ENCODE data around the gene KCTD1.
A peak's percentile ranks its signal among the peaks of the same experiment; 100 is the strongest.

The KCTD1 gene

GRCh38 chr18:26524002-26524401 is 24.4 kb downstream of the KCTD1 start:
- DNase-seq (ENCODE audit: low read depth): no peak

- no peak for DNase-seq (ENCODE audit: low read depth)
Observed at GRCh38 chr18:26521617-26522016, 26.7 kb downstream of the KCTD1 start.

GRCh38 chr18:26520974-26521373 is 27.4 kb downstream of the KCTD1 start:
- DNase-seq (ENCODE audit: low read depth): no peak

GRCh38 chr18:26519114-26519513 is 29.2 kb downstream of the KCTD1 start:
- no peak for DNase-seq (ENCODE audit: low read depth)

GRCh38 chr18:26516964-26517363 is 31.4 kb downstream of the KCTD1 start:
- peak; percentile 67 for DNase-seq (ENCODE audit: low read depth)

- DNase-seq (ENCODE audit: low read depth): no peak
Observed at GRCh38 chr18:26515643-26516487, 32.5 kb downstream of the KCTD1 start.

- DNase-seq (ENCODE audit: low read depth): no peak
Observed at GRCh38 chr18:26511339-26512071, 36.8 kb downstream of the KCTD1 start.

- no peak for DNase-seq (ENCODE audit: low read depth)
Observed at GRCh38 chr18:26510337-26510736, 38.0 kb downstream of the KCTD1 start.

GRCh38 chr18:26506012-26506411 is 42.3 kb downstream of the KCTD1 start:
- no peak for DNase-seq (ENCODE audit: low read depth)

- no peak for DNase-seq (ENCODE audit: low read depth)
Observed at GRCh38 chr18:26504831-26505230, 43.5 kb downstream of the KCTD1 start.

- DNase-seq (ENCODE audit: low read depth): no peak
Observed at GRCh38 chr18:26503382-26503781, 45.0 kb downstream of the KCTD1 start.

GRCh38 chr18:26502823-26503222 is 45.5 kb downstream of the KCTD1 start:
- DNase-seq (ENCODE audit: low read depth): no peak

GRCh38 chr18:26497866-26498265 is 50.5 kb downstream of the KCTD1 start:
- no peak for DNase-seq (ENCODE audit: low read depth)

- DNase-seq (ENCODE audit: low read depth): no peak
Observed at GRCh38 chr18:26496528-26496927, 51.8 kb downstream of the KCTD1 start.

GRCh38 chr18:26495287-26495686 is 53.1 kb downstream of the KCTD1 start:
- no peak for DNase-seq (ENCODE audit: low read depth)

- no peak for DNase-seq (ENCODE audit: low read depth)
Observed at GRCh38 chr18:26493021-26493420, 55.3 kb downstream of the KCTD1 start.

- DNase-seq (ENCODE audit: low read depth): no peak
Observed at GRCh38 chr18:26491194-26491816, 57.0 kb downstream of the KCTD1 start.

- no peak for DNase-seq (ENCODE audit: low read depth)
Observed at GRCh38 chr18:26489881-26490280, 58.5 kb downstream of the KCTD1 start.

- DNase-seq (ENCODE audit: low read depth): no peak
Observed at GRCh38 chr18:26489191-26489590, 59.2 kb downstream of the KCTD1 start.

- DNase-seq (ENCODE audit: low read depth): no peak
Observed at GRCh38 chr18:26488417-26489009, 59.8 kb downstream of the KCTD1 start.

GRCh38 chr18:26487437-26487836 is 60.9 kb downstream of the KCTD1 start:
- DNase-seq (ENCODE audit: low read depth): peak; percentile 53

- DNase-seq (ENCODE audit: low read depth): peak; percentile 53
Observed at GRCh38 chr18:26483633-26484032, 64.7 kb downstream of the KCTD1 start.

- DNase-seq (ENCODE audit: low read depth): no peak
Observed at GRCh38 chr18:26482569-26482968, 65.8 kb downstream of the KCTD1 start.

Data from amniotic epithelial cell (primary cell).